IgD-negative memory B cell (primary cell): ENCODE results near the gene DPY30. TPM values are rescaled to one million over a fixed set of nuclear protein-coding genes. Genes with fewer than 3 reads are reported as not detected.
"Not testable (repeated sequence)": the region's sequence is repeated elsewhere in the genome, so short reads cannot be mapped to it uniquely, and the experiment has no call there.

Source experiments
- H3K27ac Mint-ChIP-seq, 3 donors: one replicate each; pipeline ENCODE4 v1.8.0; 2020 to 2022; ENCODE audit warnings: mild to moderate bottlenecking in 3 of 3, mixed read lengths in 3 of 3, moderate library complexity in 1 of 3
- H3K27me3 Mint-ChIP-seq: one replicate; pipeline ENCODE4 v1.8.0; 2021; ENCODE audit warnings: mixed read lengths
- H3K36me3 Mint-ChIP-seq: one replicate; pipeline ENCODE4 v1.8.0; 2020; ENCODE audit warnings: mild to moderate bottlenecking, mixed read lengths
- H3K4me1 Mint-ChIP-seq, 3 donors: one replicate each; pipeline ENCODE4 v1.8.0; 2020 to 2022; ENCODE audit warnings: mixed read lengths in 3 of 3, mild to moderate bottlenecking in 1 of 3
- H3K4me3 Mint-ChIP-seq, 4 donors: one replicate each; pipeline ENCODE4 v1.8.0; 2020 to 2022; ENCODE audit warnings: mild to moderate bottlenecking in 4 of 4, mixed read lengths in 4 of 4, moderate library complexity in 3 of 4
- H3K9me3 Mint-ChIP-seq, 3 donors: one replicate each; pipeline ENCODE4 v1.8.0; 2020 to 2021; ENCODE audit warnings: mixed read lengths in 3 of 3, mild to moderate bottlenecking in 1 of 3
- polyA plus RNA-seq: library from polyadenylated mRNA; unstranded; fragments of 300-500 nt; fragmentation: Illumina TruSeq; gene quantifications from one replicate; pipeline ENCODE4 v1.2.3, GENCODE V29; 2021

Gene DPY30
- 157 TPM for polyA plus RNA-seq

GRCh38 chr2:32039447-32040219, at the start of gene DPY30:
Gene DPY30 (minus strand): TSS chr2:32039805. CDS start chr2:32039456, 349 bp downstream.
- Mint-ChIP-seq H3K4me3 (peak within 1 kb of the TSS; percentile 84 to 96 (median 95)), H3K4me1 (peaks cover 0 to 17% (median 8%) of the 10 kb centered on the region in 3 donors), H3K9me3 (no peaks in the 10 kb centered on the region), H3K36me3 (no peaks in the 10 kb centered on the region), H3K27ac (peak within 1 kb of the TSS; percentile 83 to 99 (median 88)), H3K27me3 (no peaks in the 10 kb centered on the region)

GRCh38 chr2:32074134-32074506, 34.5 kb upstream of the DPY30 start:
- H3K27ac Mint-ChIP-seq = no peak overlapping the region
- peaks cover 5% of the 10 kb centered on the region for H3K36me3 Mint-ChIP-seq
- H3K27me3 Mint-ChIP-seq = no peaks in the 10 kb centered on the region
- H3K9me3 Mint-ChIP-seq = no peaks in the 10 kb centered on the region
- H3K4me3 Mint-ChIP-seq = peak overlapping the region in 1 of 4 donors; percentile 20
- H3K4me1 Mint-ChIP-seq = peaks cover 10 to 25% (median 24%) of the 10 kb centered on the region in 3 donors

GRCh38 chr2:32067549-32067948, 27.9 kb upstream of the DPY30 start:
- Mint-ChIP-seq H3K27me3 (no peaks in the 10 kb centered on the region), H3K4me1 (peaks cover 17 to 26% (median 20%) of the 10 kb centered on the region in 3 donors), H3K27ac (no peak overlapping the region), H3K36me3 (peaks cover 5% of the 10 kb centered on the region), H3K4me3 (peak overlapping the region in 2 of 4 donors; percentile 41 to 48), H3K9me3 (no peaks in the 10 kb centered on the region)

GRCh38 chr2:32064713-32065112, 25.1 kb upstream of the DPY30 start:
- Mint-ChIP-seq H3K36me3 (peaks cover 5% of the 10 kb centered on the region), H3K4me1 (peaks cover 13 to 15% (median 14%) of the 10 kb centered on the region in 3 donors), H3K27me3 (no peaks in the 10 kb centered on the region)

GRCh38 chr2:32064021-32064601, 24.5 kb upstream of the DPY30 start:
- H3K4me1 Mint-ChIP-seq = peaks cover 13 to 15% (median 14%) of the 10 kb centered on the region in 3 donors
- H3K27me3 Mint-ChIP-seq = no peaks in the 10 kb centered on the region
- peaks cover 5% of the 10 kb centered on the region for H3K36me3 Mint-ChIP-seq
- no peaks in the 10 kb centered on the region for H3K9me3 Mint-ChIP-seq
- peak overlapping the region; percentile 17 to 97 (median 94) for H3K27ac Mint-ChIP-seq
- H3K4me3 Mint-ChIP-seq = peak overlapping the region; percentile 97 to 100 (median 99)

More at GRCh38 chr2:32064713-32065112, 25.1 kb upstream of the DPY30 start:
- Mint-ChIP-seq H3K9me3 (no peaks in the 10 kb centered on the region), H3K27ac (peak overlapping the region; percentile 17 to 94 (median 91)), H3K4me3 (peak overlapping the region; percentile 97 to 100 (median 99))

- Mint-ChIP-seq H3K27me3 (no peaks in the 10 kb centered on the region), H3K36me3 (peaks cover 5% of the 10 kb centered on the region), H3K4me1 (peaks cover 13 to 15% (median 14%) of the 10 kb centered on the region in 3 donors), H3K4me3 (peak within 1 kb of the TSS; percentile 97 to 100 (median 99)), H3K9me3 (no peaks in the 10 kb centered on the region), H3K27ac (peak within 1 kb of the TSS; percentile 58 to 97 (median 94))
These were observed 23.9 kb upstream of the DPY30 start, which contains the start of gene SPAST for GRCh38 chr2:32063310-32064020. Gene SPAST (plus strand): TSS chr2:32063556. CDS start chr2:32063832, 276 bp downstream.

- Mint-ChIP-seq H3K27me3 (no peaks in the 10 kb centered on the region), H3K4me3 (peak overlapping the region; percentile 97 to 100 (median 99)), H3K9me3 (no peaks in the 10 kb centered on the region), H3K36me3 (peaks cover 4% of the 10 kb centered on the region), H3K27ac (peak overlapping the region; percentile 58 to 97 (median 94)), H3K4me1 (peaks cover 13 to 14% (median 13%) of the 10 kb centered on the region in 3 donors)
These were observed 22.6 kb upstream of the DPY30 start for GRCh38 chr2:32061973-32062861.

GRCh38 chr2:32061430-32061829, 21.8 kb upstream of the DPY30 start:
- Mint-ChIP-seq H3K4me3 (peak overlapping the region; percentile 41 to 100 (median 60)), H3K27ac (peak overlapping the region in 1 of 3 donors; percentile 94), H3K27me3 (no peaks in the 10 kb centered on the region), H3K9me3 (no peaks in the 10 kb centered on the region), H3K36me3 (peaks cover 3% of the 10 kb centered on the region), H3K4me1 (peaks cover 12 to 14% (median 13%) of the 10 kb centered on the region in 3 donors)

- Mint-ChIP-seq H3K4me3 (peak overlapping the region in 1 of 4 donors; percentile 100), H3K4me1 (peaks cover 7 to 9% (median 7%) of the 10 kb centered on the region in 3 donors), H3K27me3 (no peaks in the 10 kb centered on the region), H3K9me3 (no peaks in the 10 kb centered on the region), H3K27ac (no peak overlapping the region), H3K36me3 (no peaks in the 10 kb centered on the region)
These were observed 20.7 kb upstream of the DPY30 start for GRCh38 chr2:32060266-32060665.

GRCh38 chr2:32058130-32058529, 18.5 kb upstream of the DPY30 start:
- H3K27me3 Mint-ChIP-seq = no peaks in the 10 kb centered on the region
- peaks cover 5 to 6% (median 6%) of the 10 kb centered on the region in 3 donors for H3K4me1 Mint-ChIP-seq
- no peaks in the 10 kb centered on the region for H3K36me3 Mint-ChIP-seq
- no peak overlapping the region for H3K4me3 Mint-ChIP-seq
- no peak overlapping the region for H3K27ac Mint-ChIP-seq
- H3K9me3 Mint-ChIP-seq = no peaks in the 10 kb centered on the region

GRCh38 chr2:32054583-32054982, 15.0 kb upstream of the DPY30 start:
- H3K27ac Mint-ChIP-seq, H3K9me3 Mint-ChIP-seq, H3K27me3 Mint-ChIP-seq, H3K36me3 Mint-ChIP-seq, H3K4me1 Mint-ChIP-seq, H3K4me3 Mint-ChIP-seq: not testable (repeated sequence)

GRCh38 chr2:32051836-32052439, 12.3 kb upstream of the DPY30 start:
- no peaks in the 10 kb centered on the region for H3K36me3 Mint-ChIP-seq
- H3K27ac Mint-ChIP-seq = no peak overlapping the region
- H3K9me3 Mint-ChIP-seq = no peaks in the 10 kb centered on the region
- H3K4me3 Mint-ChIP-seq = no peak overlapping the region
- no peaks in the 10 kb centered on the region for H3K27me3 Mint-ChIP-seq
- no peaks in the 10 kb centered on the region for H3K4me1 Mint-ChIP-seq

GRCh38 chr2:32043561-32043960, 4.0 kb upstream of the DPY30 start:
- Mint-ChIP-seq H3K9me3 (no peaks in the 10 kb centered on the region), H3K4me1 (peaks cover 0 to 15% (median 5%) of the 10 kb centered on the region in 3 donors), H3K27me3 (no peaks in the 10 kb centered on the region), H3K27ac (no peak overlapping the region), H3K4me3 (no peak overlapping the region), H3K36me3 (no peaks in the 10 kb centered on the region)
